Suprapubic skin (tissue), 4 donors: ENCODE results near the gene SRSF3. TPM values are rescaled to one million over a fixed set of nuclear protein-coding genes. Genes with fewer than 3 reads are reported as not detected.

Source experiments
- DNase-seq, 2 donors: peaks; one replicate each; pipeline ENCODE4 v3.0.0-alpha.2; 2019; ENCODE audit warnings: low spot score in 2 of 2
- H3K27ac ChIP-seq: fragments of 200-600 bp; sonication (generic); one replicate; pipeline ENCODE4 v1.5.1; 2019
- H3K27me3 ChIP-seq: fragments of 200-600 bp; sonication (generic); one replicate; pipeline ENCODE4 v1.5.1; 2019
- H3K36me3 ChIP-seq: fragments of 200-600 bp; sonication (generic); one replicate; pipeline ENCODE4 v1.5.1; 2019
- H3K4me1 ChIP-seq: fragments of 200-600 bp; sonication (generic); one replicate; pipeline ENCODE4 v1.5.1; 2019
- H3K4me3 ChIP-seq: fragments of 200-600 bp; sonication (generic); one replicate; pipeline ENCODE4 v1.5.1; 2019; ENCODE audit warnings: mild to moderate bottlenecking
- H3K9me3 ChIP-seq: fragments of 200-600 bp; sonication (generic); one replicate; pipeline ENCODE4 v1.5.1; 2019
- EP300 ChIP-seq: sonication (generic); formaldehyde crosslinking; IDR thresholded peaks from one replicate; pipeline ENCODE4 v1.6.1; 2017; ENCODE audit warnings: antibody characterized with exemption
- POLR2A ChIP-seq, 2 donors: fragments of 450-650 bp; IDR thresholded peaks; one replicate each; pipeline ENCODE4 v1.6.1; 2017; ENCODE audit warnings: antibody characterized with exemption in 2 of 2, mild to moderate bottlenecking in 2 of 2, moderate library complexity in 2 of 2
- POLR2AphosphoS5 ChIP-seq, 3 donors: sonication (generic); formaldehyde crosslinking; IDR thresholded peaks; one replicate each; pipeline ENCODE4 v1.6.1; 2017; ENCODE audit warnings: antibody characterized with exemption in 3 of 3
- WGBS: methylation state at CpG from one replicate; pipeline ENCODE4 v1.1.5; 2018; 5-methylcytosine and 5-hydroxymethylcytosine counted together
- total RNA-seq, 4 donors: library from RNA; depleted of rRNA; stranded (reverse); fragments of >200 nt; gene quantifications; one replicate each; pipeline ENCODE4 v1.1.0, GENCODE V29; 2016
- TF ChIP-seq, protein P1 (sequence below), 2 donors: fragments of 200-600 bp in 1 of 2; fragments of 450-650 bp in 1 of 2; sonication (generic) in 1 of 2; IDR thresholded peaks; one replicate each; pipeline ENCODE4 v1.5.1; 2016 to 2019; ENCODE audit warnings: antibody characterized with exemption in 2 of 2, mild to moderate bottlenecking in 1 of 2, moderate library complexity in 1 of 2

The SRSF3 gene
- total RNA-seq, 4 donors from 2014 or later, result 152 to 180 (median 167) TPM

DNA sequence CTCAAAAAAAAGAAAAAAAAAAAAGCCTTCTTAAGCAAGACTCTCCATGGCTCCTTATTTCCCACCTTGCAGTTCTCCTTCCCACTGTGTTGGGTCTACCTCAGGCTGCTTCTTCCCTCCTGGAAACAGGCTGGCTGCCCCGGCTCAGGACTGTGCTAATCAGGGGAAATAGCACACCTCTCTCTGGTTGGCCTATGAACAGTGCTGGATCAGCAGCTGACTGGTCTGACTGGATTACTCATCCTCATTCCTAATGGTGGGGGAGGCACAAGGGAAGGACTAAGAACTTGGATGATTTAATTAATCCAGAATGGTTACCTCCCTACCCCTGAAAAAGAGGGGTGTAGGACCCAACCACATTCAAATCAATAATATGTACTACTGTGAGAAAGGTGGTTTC is 3.9 kb upstream of the SRSF3 start:
- H3K27ac ChIP-seq, result no peak overlapping the region

DNA sequence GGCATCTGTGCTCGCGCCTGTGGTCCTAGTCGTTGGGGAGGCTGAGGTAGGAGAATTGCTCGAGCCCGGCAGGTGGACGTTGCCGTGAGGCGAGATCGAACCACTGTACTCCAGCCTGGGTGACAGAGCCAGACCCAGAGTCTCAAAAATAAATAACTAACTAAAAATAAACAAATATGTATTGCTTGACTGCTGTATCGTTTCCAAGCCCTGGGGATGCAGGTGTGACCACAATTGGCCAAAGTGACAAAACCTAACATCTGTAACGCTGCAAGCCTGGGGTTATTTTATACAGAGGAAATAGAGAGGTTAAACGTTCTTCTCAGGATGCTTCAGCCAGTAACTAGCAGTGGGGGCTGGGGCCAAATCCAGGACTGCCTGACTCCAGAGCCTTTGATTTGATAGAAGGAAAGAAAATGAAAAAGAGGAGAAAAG is 1.9 kb upstream of the SRSF3 start:
- H3K27me3 ChIP-seq, result no peaks in the 10 kb centered on the region
- no peak for DNase-seq
- TF ChIP-seq EP300 (no peak), POLR2A (IDR thresholded peaks at IDR 0.05) (no peak), POLR2AphosphoS5 (IDR thresholded peaks at IDR 0.05) (no peak)
- TF ChIP-seq, protein P1, sequence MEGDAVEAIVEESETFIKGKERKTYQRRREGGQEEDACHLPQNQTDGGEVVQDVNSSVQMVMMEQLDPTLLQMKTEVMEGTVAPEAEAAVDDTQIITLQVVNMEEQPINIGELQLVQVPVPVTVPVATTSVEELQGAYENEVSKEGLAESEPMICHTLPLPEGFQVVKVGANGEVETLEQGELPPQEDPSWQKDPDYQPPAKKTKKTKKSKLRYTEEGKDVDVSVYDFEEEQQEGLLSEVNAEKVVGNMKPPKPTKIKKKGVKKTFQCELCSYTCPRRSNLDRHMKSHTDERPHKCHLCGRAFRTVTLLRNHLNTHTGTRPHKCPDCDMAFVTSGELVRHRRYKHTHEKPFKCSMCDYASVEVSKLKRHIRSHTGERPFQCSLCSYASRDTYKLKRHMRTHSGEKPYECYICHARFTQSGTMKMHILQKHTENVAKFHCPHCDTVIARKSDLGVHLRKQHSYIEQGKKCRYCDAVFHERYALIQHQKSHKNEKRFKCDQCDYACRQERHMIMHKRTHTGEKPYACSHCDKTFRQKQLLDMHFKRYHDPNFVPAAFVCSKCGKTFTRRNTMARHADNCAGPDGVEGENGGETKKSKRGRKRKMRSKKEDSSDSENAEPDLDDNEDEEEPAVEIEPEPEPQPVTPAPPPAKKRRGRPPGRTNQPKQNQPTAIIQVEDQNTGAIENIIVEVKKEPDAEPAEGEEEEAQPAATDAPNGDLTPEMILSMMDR (IDR thresholded peaks at IDR 0.05), result no peak
- peaks cover 6% of the 10 kb centered on the region for H3K36me3 ChIP-seq
- peaks cover 20% of the 10 kb centered on the region for H3K4me1 ChIP-seq
- H3K9me3 ChIP-seq, result no peaks in the 10 kb centered on the region
- no peak overlapping the region for H3K4me3 ChIP-seq
- peak overlapping the region; percentile 94 for H3K27ac ChIP-seq
- 82% methylated on average over 12 of the region's 12 CpGs for WGBS

More for the DNA sequence above, 3.9 kb upstream of the SRSF3 start:
- H3K9me3 ChIP-seq, result no peaks in the 10 kb centered on the region
- peaks cover 13% of the 10 kb centered on the region for H3K4me1 ChIP-seq
- WGBS, result 33% methylated on average over 1 of the region's 1 CpG
- DNase-seq, result no peak
- TF ChIP-seq POLR2A (IDR thresholded peaks at IDR 0.05) (no peak), POLR2AphosphoS5 (IDR thresholded peaks at IDR 0.05) (no peak), EP300 (no peak)
- TF ChIP-seq, protein P1 (IDR thresholded peaks at IDR 0.05), result no peak
- no peaks in the 10 kb centered on the region for H3K36me3 ChIP-seq
- H3K27me3 ChIP-seq, result no peaks in the 10 kb centered on the region
- no peak overlapping the region for H3K4me3 ChIP-seq

DNA sequence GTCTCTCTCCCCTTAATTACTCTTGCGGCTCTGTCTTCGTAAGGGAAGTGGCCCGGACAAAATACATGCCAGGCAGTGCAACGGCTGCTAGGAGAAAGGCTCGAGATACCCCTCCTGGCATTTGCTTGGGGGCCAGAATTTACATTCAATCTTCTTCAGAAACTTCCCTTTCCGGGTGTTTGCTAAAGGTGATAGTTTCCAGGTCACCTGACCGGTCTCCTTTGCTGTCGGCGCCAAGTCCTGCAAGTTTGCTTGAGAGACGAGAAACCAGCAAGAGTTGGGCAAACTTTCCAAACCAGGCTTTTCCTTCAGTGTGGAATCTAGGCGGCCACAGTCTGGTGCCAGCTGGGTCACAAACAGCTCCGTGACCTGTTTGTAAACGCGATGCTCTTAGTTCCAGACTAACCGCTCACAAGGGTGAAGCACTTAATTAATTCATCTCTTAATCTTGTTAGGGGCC is 563 bp upstream of the SRSF3 start:
- Histone ChIP-seq H3K9me3 (no peaks in the 10 kb centered on the region), H3K36me3 (peaks cover 18% of the 10 kb centered on the region), H3K4me1 (peaks cover 34% of the 10 kb centered on the region), H3K27ac (peak overlapping the region; percentile 94), H3K27me3 (no peaks in the 10 kb centered on the region), H3K4me3 (peak overlapping the region; percentile 70)
- TF ChIP-seq POLR2A (IDR thresholded peaks at IDR 0.05) (no peak), EP300 (no peak), POLR2AphosphoS5 (IDR thresholded peaks at IDR 0.05) (peak in 1 of 3 donors; percentile 8)
- TF ChIP-seq, protein P1 (IDR thresholded peaks at IDR 0.05), result no peak
- peak; percentile 84 for DNase-seq
- WGBS, result 5% methylated on average over 15 of the region's 15 CpGs

DNA sequence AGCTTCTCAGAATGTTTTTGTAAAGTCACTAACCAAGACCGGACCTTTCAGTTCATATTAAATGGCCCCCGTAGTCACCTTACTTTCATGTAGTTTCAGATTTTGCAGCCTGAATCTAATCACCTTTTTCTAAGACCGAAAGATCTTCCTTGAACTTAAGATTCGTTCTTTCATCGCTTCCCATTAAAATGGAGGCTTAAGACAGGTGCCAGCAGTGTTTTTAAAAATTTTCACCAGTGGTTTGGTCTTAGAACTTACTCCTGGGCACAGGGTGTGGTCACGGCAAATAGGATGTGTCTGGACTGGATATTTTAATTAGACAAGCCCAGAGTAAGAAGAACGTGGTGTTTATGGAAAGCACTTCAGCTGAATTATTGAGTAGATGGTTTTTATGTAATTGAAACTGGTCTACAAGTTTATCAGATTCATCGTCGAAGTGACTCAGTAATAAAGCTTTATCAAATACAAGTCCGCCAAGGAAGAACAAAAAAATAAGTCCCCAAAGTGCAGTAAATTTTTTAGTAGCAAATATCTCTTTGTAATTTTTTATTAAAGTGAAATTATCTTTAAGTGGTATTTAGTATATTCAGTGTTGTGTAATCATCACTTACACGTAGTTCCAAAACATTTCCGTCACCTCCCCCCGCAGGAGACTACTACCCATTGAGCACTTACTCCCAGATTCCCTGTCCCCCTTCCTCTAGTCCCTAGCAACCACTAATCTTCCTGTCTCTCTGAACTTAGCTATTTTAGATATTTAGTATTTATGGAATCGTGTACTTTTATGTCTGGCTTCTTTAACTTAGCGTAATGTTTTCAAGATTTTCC is 868 bp downstream of the SRSF3 start:
- peaks cover 32% of the 10 kb centered on the region for H3K36me3 ChIP-seq
- no peaks in the 10 kb centered on the region for H3K9me3 ChIP-seq
- TF ChIP-seq EP300 (no peak), POLR2AphosphoS5 (IDR thresholded peaks at IDR 0.05) (no peak), POLR2A (IDR thresholded peaks at IDR 0.05) (no peak)
- TF ChIP-seq, protein P1 (IDR thresholded peaks at IDR 0.05), result no peak
- H3K27me3 ChIP-seq, result no peaks in the 10 kb centered on the region
- peak overlapping the region; percentile 70 for H3K4me3 ChIP-seq
- H3K4me1 ChIP-seq, result peaks cover 48% of the 10 kb centered on the region
- WGBS, result under 1% methylated on average over 15 of the region's 15 CpGs
- H3K27ac ChIP-seq, result peak overlapping the region; percentile 94
- DNase-seq, result peak in 1 of 2 donors; percentile 60

DNA sequence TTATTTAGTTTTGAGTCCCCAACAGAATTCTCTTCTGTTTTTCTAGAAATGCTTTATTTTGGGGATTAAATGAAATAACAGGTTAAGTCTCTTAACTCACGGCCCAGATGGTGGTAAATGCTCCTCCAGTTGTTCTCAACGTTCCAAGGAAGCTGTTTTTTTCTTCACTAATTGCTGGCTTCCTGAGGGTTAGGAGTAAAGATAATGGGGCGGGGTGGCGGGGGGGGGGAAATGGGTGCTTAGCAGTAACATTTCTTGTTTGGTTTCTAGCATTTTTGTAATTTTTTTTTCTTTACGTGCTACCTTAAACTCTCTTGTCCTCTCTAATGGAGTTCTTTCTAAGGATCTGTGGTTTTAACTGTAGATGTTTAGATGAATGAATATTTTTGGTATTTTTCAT is 2.2 kb downstream of the SRSF3 start:
- 3% methylated on average over 5 of the region's 5 CpGs for WGBS
- peaks cover 44% of the 10 kb centered on the region for H3K36me3 ChIP-seq
- no peaks in the 10 kb centered on the region for H3K9me3 ChIP-seq
- TF ChIP-seq, protein P1 (IDR thresholded peaks at IDR 0.05), result no peak
- TF ChIP-seq EP300, result no peak
- no peak for TF ChIP-seq POLR2A (IDR thresholded peaks at IDR 0.05)
- no peak for TF ChIP-seq POLR2AphosphoS5 (IDR thresholded peaks at IDR 0.05)
- H3K27ac ChIP-seq, result peak overlapping the region; percentile 94
- DNase-seq, result no peak
- H3K4me1 ChIP-seq, result peaks cover 62% of the 10 kb centered on the region
- H3K27me3 ChIP-seq, result no peaks in the 10 kb centered on the region
- H3K4me3 ChIP-seq, result peak overlapping the region; percentile 70
